GM10248 (cell line): ENCODE results near the gene TXNDC5.

ENCODE experiments used
- CTCF ChIA-PET: fragments of 300-600 bp; sonication (Branson Sonifier 250); formaldehyde crosslinking; extraction: SDS; loops from one replicate; lab custom pipeline; 2021; ENCODE audit warnings: antibody characterized with exemption; lab: Yijun Ruan, JAX
- POLR2A ChIA-PET: fragments of 350-650 bp; sonication (Branson Sonifier 250); formaldehyde crosslinking; extraction: SDS; loops from one replicate; lab custom pipeline; 2020; ENCODE audit warnings: antibody characterized with exemption; lab: Yijun Ruan, JAX
- DNase-seq: peaks from one replicate; pipeline ENCODE4 v3.0.0; 2012; ENCODE audit errors: extremely low spot score
- CTCF ChIP-seq: IDR thresholded peaks from 2 replicates; pipeline ENCODE4 v1.5.1; 2012; ENCODE audit warnings: mild to moderate bottlenecking, low read depth; ENCODE audit errors: extremely low read depth, missing control alignments, control extremely low read depth

Gene TXNDC5

GRCh38 chr6:7888587-7889357 is 21.8 kb downstream of the TXNDC5 start:
- DNase-seq, result no peak
- no peak for TF ChIP-seq CTCF
- ChIA-PET CTCF (interaction anchor here (1.3 to 2.1 kb wide), 2 partner anchors 11 to 14 kb away, joined by 4 to 5 read pairs; no protein-coding TSS in a partner anchor), POLR2A (no interaction called here)

- no peak for TF ChIP-seq CTCF
- ChIA-PET CTCF (interaction anchor here (1.3 kb wide), 1 partner anchor 12 kb away, joined by 5 read pairs; no protein-coding TSS in a partner anchor), POLR2A (no interaction called here)
- DNase-seq, result no peak
These were observed 23.2 kb downstream of the TXNDC5 start for GRCh38 chr6:7887278-7887991.

- TF ChIP-seq CTCF, result no peak
- no peak for DNase-seq
- POLR2A ChIA-PET, result no interaction called here
- CTCF ChIA-PET, result interaction anchor here (1.1 kb wide), 1 partner anchor 164 kb away, joined by 3 read pairs; no protein-coding TSS in a partner anchor
These were observed 24.5 kb downstream of the TXNDC5 start for GRCh38 chr6:7886132-7886531.

- CTCF ChIA-PET, result interaction anchor here (1.2 kb wide), 1 partner anchor 109 kb away, joined by 3 read pairs; no protein-coding TSS in a partner anchor
- DNase-seq, result no peak
- no peak for TF ChIP-seq CTCF
- POLR2A ChIA-PET, result no interaction called here
These were observed 27.2 kb downstream of the TXNDC5 start for GRCh38 chr6:7883381-7883780.

GRCh38 chr6:7882505-7883257 is 27.9 kb downstream of the TXNDC5 start:
- TF ChIP-seq CTCF, result no peak
- CTCF ChIA-PET, result no interaction called here
- no peak for DNase-seq
- POLR2A ChIA-PET, result no interaction called here
